Hepatocyte (in vitro differentiated cells): Measurements from ENCODE around the gene MAPK8.

Experiments used
- EZH2 ChIP-seq: fragments of 200-600 bp; sonication (generic); IDR thresholded peaks from 2 replicates; pipeline ENCODE4 v1.6.1; 2016; ENCODE audit warnings: antibody characterized with exemption, mild to moderate bottlenecking, borderline replicate concordance
- EZH2phosphoT487 ChIP-seq: fragments of 200-600 bp; sonication (generic); IDR thresholded peaks from one replicate; pipeline ENCODE4 v1.6.1; 2018; ENCODE audit warnings: antibody characterized with exemption, mild to moderate bottlenecking, low read depth, moderate library complexity; ENCODE audit not compliant: unreplicated experiment, severe bottlenecking
- TF ChIP-seq, protein P1 (sequence below): fragments of 200-600 bp; sonication (generic); IDR thresholded peaks from 2 replicates; pipeline ENCODE4 v1.5.1; 2016; ENCODE audit warnings: antibody characterized with exemption, mild to moderate bottlenecking; ENCODE audit not compliant: poor library complexity

DNA sequence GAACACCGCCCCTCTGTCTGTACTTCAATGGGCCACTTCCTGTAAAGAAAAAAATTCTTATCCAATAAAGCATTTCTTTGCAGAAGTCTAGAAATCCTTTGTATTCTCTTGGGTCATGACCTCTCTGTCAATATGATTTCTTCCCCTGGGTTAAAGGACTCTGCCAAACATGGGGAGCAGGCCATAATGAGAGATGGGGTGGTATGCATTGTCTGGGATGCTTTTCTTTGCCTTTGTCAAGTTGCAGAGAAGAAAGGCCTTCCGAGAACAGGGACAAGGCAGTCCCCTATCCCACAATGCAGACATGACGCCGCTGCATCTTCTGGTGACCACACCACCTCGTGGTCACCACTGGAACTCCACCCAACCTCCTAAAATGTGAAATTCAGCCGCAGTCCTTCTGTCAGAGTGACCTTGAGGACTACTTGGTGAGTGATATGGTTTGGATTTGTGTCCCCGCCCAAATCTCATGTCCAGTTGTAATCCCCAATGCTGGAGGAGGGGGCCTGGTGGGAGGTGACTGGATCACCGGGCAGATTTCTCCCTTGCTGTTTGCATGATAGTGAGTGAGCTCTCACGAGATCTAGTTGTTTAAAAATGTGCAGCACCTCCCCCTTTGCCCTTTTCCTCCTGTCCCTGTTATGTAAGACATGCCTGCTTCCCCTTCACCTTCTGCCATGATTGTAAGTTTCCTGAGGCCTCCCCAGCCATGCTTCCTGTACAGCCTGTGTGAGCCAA, 16.8 kb upstream of the MAPK8 start:
- TF ChIP-seq EZH2phosphoT487, result no peak
- no peak for TF ChIP-seq EZH2
- TF ChIP-seq, protein P1, sequence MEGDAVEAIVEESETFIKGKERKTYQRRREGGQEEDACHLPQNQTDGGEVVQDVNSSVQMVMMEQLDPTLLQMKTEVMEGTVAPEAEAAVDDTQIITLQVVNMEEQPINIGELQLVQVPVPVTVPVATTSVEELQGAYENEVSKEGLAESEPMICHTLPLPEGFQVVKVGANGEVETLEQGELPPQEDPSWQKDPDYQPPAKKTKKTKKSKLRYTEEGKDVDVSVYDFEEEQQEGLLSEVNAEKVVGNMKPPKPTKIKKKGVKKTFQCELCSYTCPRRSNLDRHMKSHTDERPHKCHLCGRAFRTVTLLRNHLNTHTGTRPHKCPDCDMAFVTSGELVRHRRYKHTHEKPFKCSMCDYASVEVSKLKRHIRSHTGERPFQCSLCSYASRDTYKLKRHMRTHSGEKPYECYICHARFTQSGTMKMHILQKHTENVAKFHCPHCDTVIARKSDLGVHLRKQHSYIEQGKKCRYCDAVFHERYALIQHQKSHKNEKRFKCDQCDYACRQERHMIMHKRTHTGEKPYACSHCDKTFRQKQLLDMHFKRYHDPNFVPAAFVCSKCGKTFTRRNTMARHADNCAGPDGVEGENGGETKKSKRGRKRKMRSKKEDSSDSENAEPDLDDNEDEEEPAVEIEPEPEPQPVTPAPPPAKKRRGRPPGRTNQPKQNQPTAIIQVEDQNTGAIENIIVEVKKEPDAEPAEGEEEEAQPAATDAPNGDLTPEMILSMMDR, result peak; percentile 69
